ENCODE measurements around the gene CDK5R1. TPM values are rescaled to one million over a fixed set of nuclear protein-coding genes. Genes with fewer than 3 reads are reported as not detected.

The CDK5R1 gene
- polyA plus RNA-seq, 10 donors: 6.0 to 12.2 (median 8.3) TPM

- DNase-seq: no peak
Observed at GRCh38 chr17:32492264-32492589, 5.4 kb downstream of the CDK5R1 start.

- no peak for DNase-seq
Observed at GRCh38 chr17:32492648-32493289, 6.0 kb downstream of the CDK5R1 start.

- DNase-seq: no peak
Observed at GRCh38 chr17:32493571-32493970, 6.8 kb downstream of the CDK5R1 start.

GRCh38 chr17:32493976-32494513 is 7.3 kb downstream of the CDK5R1 start:
- DNase-seq: no peak

GRCh38 chr17:32494621-32495358 is 8.0 kb downstream of the CDK5R1 start:
- DNase-seq: no peak

- DNase-seq: peak in 1 of 3 donors; percentile 68
Observed at GRCh38 chr17:32495359-32496231, 8.8 kb downstream of the CDK5R1 start.

- DNase-seq: peak in 1 of 3 donors; percentile 73
Observed at GRCh38 chr17:32496395-32497073, 9.7 kb downstream of the CDK5R1 start.

- no peak for DNase-seq
Observed at GRCh38 chr17:32497431-32498205, 10.8 kb downstream of the CDK5R1 start.

- no peak for DNase-seq
Observed at GRCh38 chr17:32498391-32498790, 11.6 kb downstream of the CDK5R1 start.

GRCh38 chr17:32502013-32502412 is 15.2 kb downstream of the CDK5R1 start:
- DNase-seq: no peak

GRCh38 chr17:32502710-32503109 is 15.9 kb downstream of the CDK5R1 start:
- no peak for DNase-seq

GRCh38 chr17:32503251-32504165 is 16.7 kb downstream of the CDK5R1 start:
- no peak for DNase-seq

GRCh38 chr17:32504166-32504990 is 17.6 kb downstream of the CDK5R1 start:
- DNase-seq: peak in 2 of 3 donors; percentile 60 to 74

GRCh38 chr17:32508926-32509325 is 22.1 kb downstream of the CDK5R1 start:
- DNase-seq: no peak

- no peak for DNase-seq
Observed at GRCh38 chr17:32510466-32510865, 23.7 kb downstream of the CDK5R1 start.

- DNase-seq: no peak
Observed at GRCh38 chr17:32512328-32512727, 25.5 kb downstream of the CDK5R1 start.

GRCh38 chr17:32513579-32513978 is 26.8 kb downstream of the CDK5R1 start:
- DNase-seq: no peak

- DNase-seq: no peak
Observed at GRCh38 chr17:32514606-32515005, 27.8 kb downstream of the CDK5R1 start.
